CD4-positive, alpha-beta T cell treated with Interleukin-10 for 1 hour (primary cell): Measurements from ENCODE around the gene INO80B.
"Not testable (repeated sequence)": the region's sequence is repeated elsewhere in the genome, so short reads cannot be mapped to it uniquely, and the experiment has no call there.

Experiments used
- DNase-seq: peaks from one replicate; pipeline ENCODE4 v3.0.0-alpha.2; 2020

The INO80B gene

GRCh38 chr2:74482801-74483674, 28.2 kb downstream of the INO80B start, which contains the start of the genes CCDC142 and TTC31:
Gene CCDC142, minus strand, starts transcription at chr2:74482998. Its CDS starts 161 bp downstream, at chr2:74482837.
Gene TTC31, plus strand, starts transcription at chr2:74483081. Its CDS starts 15 bp downstream, at chr2:74483096.
- peak; percentile 95 for DNase-seq

GRCh38 chr2:74483675-74484164, 28.8 kb downstream of the INO80B start:
- DNase-seq, result not testable (repeated sequence)

GRCh38 chr2:74486141-74486540, 31.3 kb downstream of the INO80B start:
- DNase-seq, result no peak

- no peak for DNase-seq
These were observed 34.0 kb downstream of the INO80B start for GRCh38 chr2:74488643-74489481.

GRCh38 chr2:74489906-74490305, 35.0 kb downstream of the INO80B start:
- DNase-seq, result no peak

- DNase-seq, result no peak
These were observed 37.0 kb downstream of the INO80B start for GRCh38 chr2:74491648-74492544.

GRCh38 chr2:74493546-74493945, 38.7 kb downstream of the INO80B start:
- no peak for DNase-seq

GRCh38 chr2:74495440-74495839, 40.6 kb downstream of the INO80B start:
- DNase-seq, result no peak

GRCh38 chr2:74496997-74497776, 42.3 kb downstream of the INO80B start:
- no peak for DNase-seq

GRCh38 chr2:74497777-74498499, 43.1 kb downstream of the INO80B start:
- DNase-seq, result peak; percentile 25

GRCh38 chr2:74498500-74499266, 43.8 kb downstream of the INO80B start:
- peak; percentile 23 for DNase-seq

- DNase-seq, result no peak
These were observed 44.5 kb downstream of the INO80B start, which contains the start of gene LBX2 for GRCh38 chr2:74499267-74499939. Gene LBX2, minus strand, starts transcription at chr2:74499603. Its CDS starts 66 bp downstream, at chr2:74499537.

- DNase-seq, result no peak
These were observed 45.2 kb downstream of the INO80B start for GRCh38 chr2:74499940-74500577.

GRCh38 chr2:74500578-74500946, 45.7 kb downstream of the INO80B start:
- DNase-seq, result no peak

GRCh38 chr2:74501335-74502071, 46.6 kb downstream of the INO80B start:
- no peak for DNase-seq

GRCh38 chr2:74502147-74502719, 47.3 kb downstream of the INO80B start:
- DNase-seq, result no peak

- DNase-seq, result peak; percentile 42
These were observed 48.0 kb downstream of the INO80B start for GRCh38 chr2:74502720-74503505.
